Stimulated activated CD8-positive, alpha-beta memory T cell treated with anti-CD3 and anti-CD28 coated beads, Interleukin-12 subunit alpha, Interleukin-12 subunit beta, amount 100 ng/mL, for 4 hours (primary cell): Measurements from ENCODE around the gene NEDD4.
"Not testable (repeated sequence)": the region's sequence is repeated elsewhere in the genome, so short reads cannot be mapped to it uniquely, and the experiment has no call there.

Experiments
- DNase-seq: peaks from one replicate; pipeline ENCODE4 v3.0.0-alpha.2; 2020; ENCODE audit warnings: low read depth

Gene NEDD4

DNA sequence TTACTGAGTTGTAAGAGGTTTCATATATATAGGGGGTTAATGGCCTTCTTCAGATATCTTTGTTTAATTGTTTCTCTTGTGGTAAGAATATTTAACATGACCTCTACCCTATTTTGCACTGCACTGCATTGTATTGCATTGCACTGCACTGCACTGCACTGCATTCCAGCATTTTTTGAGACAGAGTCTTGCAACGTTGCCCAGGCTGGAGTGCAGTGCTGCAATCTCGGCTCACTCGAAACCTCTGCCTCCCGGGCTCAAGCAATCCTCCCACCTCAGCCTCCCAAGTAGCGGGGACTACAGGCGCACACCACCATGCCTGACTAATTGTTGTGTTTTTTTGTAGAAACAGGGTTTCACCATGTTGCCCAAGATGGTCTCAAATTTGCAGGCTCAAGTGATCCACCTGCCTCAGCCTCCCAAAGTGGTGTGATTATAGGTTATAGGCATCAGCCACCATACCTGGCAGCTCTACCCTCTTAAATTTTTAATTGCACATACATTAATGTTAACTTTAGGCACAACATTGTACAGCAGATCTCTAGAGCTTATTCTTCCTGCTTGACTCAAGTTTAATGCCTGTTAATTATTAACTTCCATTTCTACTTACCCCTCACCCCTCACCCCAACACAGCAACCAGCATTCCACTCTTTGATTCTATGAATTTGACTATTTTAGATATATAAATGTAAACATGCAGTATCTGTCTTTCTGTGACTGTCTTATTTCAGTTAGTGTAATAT, 38.4 kb downstream of the NEDD4 start:
- no peak for DNase-seq

DNA sequence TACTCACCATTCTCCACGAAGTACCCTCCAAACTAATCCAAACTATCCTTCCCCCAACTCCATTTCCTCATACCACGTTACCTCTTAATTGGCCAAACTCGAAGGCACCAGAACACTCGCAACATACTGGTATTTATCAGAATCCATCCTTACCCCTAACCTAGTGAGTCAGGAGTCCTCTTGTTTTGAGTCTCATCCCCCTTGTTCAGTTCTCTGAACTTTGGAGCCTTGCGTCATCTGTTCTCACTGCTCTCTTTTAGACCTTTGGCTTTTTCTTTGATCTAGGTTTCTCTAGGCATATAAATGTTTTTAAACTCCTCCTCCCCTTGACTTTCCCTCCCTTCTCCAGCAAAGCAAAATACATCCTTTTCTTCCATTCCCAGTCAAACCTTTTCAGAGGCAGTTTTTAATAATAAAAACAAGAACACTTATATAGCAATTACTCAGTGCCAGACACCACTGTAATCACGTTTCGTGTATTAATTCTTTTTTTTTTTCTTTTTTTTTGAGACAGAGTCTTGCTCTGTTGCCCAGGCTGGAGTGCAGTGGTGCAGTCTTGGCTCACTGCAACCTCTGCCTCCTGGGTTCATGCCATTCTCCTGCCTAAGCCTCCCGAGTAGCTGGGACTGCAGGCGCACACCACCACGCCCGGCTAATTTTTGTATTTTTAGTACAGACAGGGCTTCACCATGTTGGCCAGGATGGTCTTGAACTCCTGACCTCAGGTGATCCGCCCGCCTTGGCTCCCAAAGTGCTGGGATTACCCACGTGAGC, 40.7 kb downstream of the NEDD4 start:
- DNase-seq: not testable (repeated sequence)

DNA sequence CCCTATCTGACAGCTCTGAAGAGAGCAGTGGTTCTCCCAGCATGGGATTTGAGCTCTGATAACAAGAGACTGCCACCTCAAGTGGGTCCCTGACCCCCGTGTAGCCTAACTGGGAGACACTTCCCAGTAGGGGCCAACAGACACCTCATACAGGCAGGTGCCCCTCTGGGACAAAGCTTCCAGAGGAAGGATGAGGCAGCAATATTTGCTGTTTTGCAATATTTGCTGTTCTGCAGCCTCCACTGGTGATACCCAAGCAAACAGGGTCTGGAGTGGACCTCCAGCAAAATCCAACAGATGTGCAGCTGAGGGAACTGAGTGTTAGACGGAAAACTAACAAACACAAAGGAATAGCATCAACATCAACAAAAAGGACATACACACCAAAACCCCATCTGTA, 48.8 kb downstream of the NEDD4 start:
- not testable (repeated sequence) for DNase-seq

DNA sequence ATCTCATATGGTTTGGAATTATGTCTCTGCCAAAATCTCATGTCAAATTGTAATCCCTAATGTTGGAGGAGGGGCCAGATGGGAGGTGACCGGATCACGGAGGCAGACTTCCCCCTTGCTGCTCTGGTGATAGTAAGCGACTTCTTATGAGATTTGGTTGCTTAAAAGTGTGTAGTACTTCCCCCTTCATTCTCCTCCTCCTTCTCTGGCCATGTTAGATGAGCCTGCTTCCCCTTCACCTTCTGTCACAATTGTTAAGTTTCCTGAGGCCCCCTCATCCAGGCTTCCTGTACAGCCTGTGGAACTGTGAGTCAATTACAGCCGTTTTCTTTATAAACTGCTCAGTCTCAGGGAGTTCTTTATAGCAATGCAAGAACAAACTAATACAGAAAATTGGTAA, 51.1 kb downstream of the NEDD4 start:
- DNase-seq: no peak

DNA sequence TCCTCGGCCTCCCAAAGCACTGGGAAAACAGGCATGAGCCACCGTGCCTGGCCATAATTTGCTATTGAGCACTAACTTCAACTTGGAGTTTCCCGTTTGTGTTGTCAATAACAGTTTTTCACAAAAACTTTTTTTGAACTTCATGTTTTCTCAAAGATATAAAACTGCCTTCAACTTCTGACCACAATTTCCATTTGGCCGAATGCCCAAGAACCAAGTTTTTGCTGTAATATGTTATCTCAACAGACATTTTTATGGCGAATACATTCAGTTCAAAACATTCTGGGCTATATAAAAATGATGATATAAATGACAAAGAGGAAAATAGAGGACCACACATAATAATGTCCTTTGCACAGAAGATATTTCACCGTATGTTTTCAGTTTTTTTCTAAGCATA, 56.4 kb downstream of the NEDD4 start:
- no peak for DNase-seq

DNA sequence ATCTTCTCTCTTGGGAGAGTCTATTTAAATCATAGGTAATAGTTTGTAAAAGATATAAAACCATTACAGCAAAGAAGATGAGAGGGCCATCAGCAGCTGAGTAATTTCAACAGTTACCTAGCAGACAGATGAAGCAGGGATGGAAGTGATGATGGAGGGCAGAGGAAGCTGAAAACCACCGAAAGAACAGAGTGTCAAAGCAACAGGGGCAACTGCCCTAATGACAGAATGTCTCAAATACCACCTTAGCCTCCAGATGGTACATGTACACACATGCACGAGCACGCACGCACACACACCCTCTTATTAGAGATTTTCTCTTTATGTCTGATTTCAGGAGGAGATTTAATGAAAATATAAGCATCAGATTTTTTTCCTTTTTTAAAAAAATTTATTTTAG, 64.5 kb downstream of the NEDD4 start:
- DNase-seq: no peak

DNA sequence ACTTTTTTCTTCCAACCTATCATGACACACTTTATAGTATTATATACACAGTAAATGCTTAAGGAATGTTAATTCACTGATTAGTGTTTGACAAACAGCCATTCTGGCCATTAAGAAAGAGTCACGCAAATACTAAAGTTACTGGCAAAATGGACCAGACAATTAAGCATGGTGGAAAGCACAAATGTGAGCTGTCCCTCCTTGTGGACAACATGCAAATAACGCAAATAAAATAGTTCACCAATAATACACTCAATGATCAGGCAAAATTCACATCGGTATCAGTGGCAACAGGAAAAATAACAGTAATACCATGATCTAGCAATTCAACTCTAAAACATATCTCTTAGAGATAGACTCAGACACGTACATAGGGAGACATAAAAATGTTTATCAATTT, 71.7 kb downstream of the NEDD4 start:
- DNase-seq: no peak

DNA sequence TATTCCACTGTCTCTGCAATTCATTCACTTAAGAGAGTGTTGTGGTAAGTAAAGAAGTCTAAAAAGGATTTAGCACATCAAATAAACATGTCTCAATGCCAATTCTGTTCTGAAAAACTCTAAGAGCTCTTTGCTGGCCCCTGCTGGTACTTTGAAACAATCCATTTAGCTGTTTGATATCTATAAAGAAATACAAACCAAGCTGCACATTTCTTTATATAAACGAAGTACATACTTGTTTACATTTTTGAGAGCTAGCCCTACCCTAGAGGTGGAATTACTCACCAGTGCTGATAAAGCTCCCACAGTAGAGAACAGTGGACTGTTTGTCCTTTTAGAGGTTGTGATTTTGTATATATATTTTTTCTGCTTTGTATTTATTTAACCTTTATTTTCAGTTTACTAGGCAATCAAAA, 75.5 kb downstream of the NEDD4 start:
- DNase-seq: no peak

DNA sequence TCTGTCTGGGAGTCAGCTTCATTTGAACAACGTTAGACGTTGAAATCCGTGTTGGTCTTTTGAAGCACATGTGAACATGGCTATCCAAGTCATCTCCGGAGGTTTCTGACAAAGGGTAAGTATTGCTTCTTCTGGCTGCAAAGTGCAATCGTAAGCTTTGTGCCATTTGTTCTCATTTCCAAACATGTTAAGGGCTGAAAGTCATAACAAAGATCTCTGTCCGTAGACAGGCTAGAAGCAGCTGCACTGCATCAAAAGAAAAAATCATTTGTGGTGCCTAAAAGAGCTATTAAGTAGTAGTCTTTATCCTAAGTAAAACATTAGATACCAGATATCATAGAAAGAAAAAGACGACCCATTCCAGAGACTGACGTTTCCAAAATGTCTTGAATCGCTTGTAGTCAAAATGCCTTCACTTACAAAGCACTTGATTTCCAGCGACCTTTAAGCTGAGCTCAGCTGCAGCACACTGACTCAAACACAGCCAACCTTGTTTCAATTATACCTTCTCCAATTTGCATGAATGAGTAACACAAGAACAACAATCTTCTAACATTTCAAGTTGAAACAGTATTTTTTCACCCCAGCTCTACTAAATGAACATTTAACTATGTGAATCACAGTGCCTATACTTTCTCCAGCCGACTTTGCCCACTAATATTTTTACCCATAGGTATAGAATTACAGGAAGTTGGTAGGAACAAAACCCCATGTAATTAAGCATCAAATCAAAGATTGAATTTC, 76.6 kb downstream of the NEDD4 start:
- no peak for DNase-seq

DNA sequence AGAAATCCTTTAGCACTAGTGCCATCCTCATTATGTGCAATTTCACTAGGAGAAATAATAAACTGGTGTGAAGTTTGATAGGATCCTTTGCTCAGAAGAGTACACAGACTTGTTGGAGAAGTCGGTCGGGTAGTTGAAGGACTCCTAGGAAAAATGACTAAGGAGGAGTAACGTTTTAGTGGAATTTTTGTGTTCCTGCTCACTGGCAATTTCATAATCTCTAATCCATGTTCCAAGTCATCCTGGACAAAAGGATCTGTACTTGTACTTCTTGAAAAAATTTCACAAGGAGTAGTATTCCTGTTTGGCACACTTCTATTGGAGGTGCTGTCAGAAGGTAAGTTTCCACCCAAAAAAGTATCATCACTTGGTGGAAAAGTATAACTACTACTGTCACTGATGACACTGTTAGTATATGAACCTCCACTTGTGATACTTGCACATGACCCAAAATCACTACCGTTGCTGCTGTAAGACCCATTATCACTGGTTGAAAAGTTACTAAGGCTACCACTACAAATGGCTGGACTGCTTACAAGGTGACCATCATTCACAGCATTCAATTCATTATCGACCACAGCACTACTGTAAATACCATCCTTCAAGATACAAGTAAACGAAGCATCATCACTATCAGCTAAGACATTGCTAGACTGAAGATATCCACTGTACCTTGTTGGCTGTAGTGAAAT, 77.4 kb downstream of the NEDD4 start:
- DNase-seq: no peak

DNA sequence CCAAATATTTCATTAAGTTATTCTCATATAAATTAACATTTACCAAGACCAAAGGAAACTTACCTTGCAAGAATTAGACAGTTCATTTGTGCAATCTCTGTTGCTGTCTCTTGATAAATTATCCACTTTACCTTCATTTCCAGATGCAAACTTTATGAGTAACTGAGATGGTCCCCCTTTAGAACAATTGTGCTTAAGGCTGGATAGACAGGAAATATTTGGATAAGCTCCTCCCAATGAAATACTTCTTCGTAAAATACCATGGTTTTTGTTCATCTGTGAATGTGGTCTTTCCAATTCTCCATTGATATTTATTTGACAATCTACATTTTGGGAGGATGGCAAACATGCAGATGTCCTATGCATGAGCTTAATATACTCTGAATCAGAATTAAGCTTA, 78.2 kb downstream of the NEDD4 start:
- no peak for DNase-seq

DNA sequence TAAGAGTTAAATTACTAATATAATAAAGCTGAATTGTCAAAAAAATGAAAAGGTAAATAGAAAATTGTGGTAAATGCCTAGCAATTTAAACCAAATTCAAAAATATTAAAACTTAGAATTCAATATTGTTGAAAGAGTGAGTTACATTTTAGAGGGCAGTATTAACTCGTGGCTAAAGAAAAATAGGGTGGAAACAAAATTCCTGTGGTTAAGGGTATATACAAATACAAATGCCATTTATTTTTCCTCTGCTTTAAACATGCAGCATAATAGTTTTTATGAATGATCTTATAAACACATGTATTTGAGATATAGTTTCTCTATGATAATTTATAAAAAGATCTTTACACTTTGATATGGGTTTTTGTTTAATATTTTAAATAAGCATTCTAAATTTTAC, 79.0 kb downstream of the NEDD4 start:
- DNase-seq: no peak

DNA sequence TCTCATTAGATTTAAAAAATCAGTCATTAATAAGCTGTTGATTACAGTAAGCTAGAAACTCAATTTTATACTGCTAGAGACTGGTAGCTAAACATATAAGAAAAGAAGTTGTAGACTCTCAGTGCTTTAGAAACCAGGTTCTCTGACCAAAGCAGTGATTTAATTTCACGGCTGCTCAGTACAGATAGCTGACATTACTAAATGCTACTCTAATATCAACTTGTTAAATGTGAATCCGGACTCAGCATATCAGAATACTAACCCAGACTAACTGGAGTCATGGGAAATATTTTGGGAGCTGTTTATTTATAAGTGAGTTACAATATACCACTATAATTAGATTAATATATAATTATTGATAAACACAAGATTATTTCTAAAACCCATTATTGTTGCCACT, 80.4 kb downstream of the NEDD4 start:
- no peak for DNase-seq

DNA sequence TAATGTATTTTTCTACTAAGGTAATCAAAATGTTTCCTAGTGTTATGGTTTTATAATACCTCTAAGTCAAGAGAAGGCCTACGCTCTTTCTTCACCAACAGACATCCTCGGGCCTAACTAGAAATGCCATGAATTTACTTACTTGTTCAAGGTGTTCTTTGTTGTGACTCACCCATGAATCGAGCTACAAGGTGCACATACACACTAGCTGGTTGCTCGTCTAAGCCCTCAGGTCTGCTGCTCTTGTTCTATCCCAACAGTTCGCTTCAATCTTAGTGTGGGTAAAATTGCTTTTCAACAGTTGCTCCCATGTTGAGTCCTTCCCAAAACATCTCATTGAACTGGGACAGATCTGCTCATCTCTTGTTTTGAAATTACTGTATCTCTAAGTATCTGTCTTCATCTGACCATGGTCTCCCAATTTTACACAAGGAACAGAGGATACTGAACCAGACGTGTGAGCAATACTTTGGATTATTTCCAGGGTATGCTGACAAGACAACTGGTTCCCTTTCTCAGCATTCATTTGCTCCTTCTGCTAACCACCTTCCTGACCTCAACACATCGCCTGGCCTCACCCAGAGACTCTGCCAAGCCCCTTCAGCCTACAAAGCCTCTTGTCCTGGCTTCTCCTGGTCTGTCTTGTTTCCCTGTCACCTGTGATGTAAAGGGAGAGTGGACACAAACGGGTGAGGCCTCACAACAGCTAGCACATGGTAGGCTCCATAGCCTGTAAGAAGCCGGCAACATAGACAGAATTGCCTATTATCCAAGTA, 84.2 kb downstream of the NEDD4 start:
- DNase-seq: no peak

DNA sequence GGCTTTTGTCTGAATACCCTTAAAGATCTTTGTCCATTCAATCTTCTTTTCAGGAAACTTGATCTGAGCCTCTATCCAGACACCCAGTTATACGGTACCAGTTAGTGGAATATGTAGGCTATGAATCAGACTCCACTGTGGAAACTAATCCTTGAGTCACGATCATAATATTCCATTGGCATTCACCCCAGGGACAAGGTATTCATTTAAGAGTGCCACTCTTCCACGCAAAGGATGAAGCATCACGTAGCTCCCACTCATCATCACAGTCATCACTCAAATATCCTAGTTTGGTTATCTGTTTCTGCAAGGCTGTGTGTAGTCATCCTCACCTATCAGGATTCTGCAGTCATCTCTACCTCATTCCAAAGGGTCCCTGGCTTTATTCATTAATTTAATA, 85.6 kb downstream of the NEDD4 start:
- no peak for DNase-seq

DNA sequence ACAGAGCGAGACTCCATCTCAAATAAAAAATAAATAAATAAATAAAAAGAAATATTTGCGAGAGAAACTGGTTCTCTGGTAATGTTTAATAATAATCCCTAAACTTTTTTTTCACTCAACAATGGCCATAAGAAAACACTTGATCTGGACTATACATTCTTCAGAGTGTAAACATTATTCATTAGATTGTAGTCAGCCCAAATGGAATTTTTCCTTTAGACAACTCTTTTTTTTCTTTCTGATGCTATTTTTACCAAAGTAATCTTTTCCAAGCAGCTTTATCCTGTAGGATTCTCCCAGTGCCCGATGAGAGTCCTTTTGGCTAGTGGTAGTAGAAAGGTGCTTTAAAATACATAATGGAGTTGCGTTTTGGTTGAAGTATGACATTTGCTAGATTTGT, 90.4 kb downstream of the NEDD4 start:
- no peak for DNase-seq

DNA sequence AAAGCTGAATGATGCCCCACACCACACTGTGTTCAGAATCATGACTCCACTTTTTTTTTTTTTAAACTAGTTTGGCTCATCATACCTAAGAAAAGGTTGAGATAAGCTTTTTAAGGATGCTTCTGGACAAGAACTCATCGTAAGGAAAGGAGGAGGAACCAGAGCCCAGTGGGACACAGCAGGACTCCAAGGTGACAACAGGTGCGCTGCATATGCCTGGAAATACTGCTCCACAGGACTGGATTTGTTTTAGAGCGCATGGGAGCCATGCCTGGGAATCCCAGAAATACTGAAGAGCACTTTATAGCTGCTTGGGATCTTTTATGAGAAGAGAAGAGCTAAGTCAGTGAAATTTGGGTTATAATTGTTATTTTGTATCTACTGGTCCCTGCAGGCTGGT, 93.4 kb downstream of the NEDD4 start:
- no peak for DNase-seq

DNA sequence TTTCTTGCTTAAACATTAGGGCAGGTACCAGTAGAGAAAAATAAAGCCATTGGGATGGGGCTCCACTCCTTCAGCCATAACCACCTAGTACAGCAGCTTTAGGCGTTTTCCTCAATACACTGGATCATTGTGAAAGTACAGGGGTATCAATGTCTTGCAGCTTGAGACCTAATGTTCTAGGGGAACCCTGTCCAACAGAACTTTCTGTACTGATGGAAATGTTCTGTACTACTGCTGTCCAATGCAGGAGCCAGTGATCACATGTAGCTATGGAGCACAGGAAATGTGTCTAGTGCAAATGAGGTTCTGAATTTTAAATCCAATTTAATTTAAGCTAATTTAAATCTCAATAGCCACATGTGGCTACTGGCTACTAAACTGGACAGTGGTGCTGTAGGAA, 93.9 kb downstream of the NEDD4 start:
- no peak for DNase-seq

DNA sequence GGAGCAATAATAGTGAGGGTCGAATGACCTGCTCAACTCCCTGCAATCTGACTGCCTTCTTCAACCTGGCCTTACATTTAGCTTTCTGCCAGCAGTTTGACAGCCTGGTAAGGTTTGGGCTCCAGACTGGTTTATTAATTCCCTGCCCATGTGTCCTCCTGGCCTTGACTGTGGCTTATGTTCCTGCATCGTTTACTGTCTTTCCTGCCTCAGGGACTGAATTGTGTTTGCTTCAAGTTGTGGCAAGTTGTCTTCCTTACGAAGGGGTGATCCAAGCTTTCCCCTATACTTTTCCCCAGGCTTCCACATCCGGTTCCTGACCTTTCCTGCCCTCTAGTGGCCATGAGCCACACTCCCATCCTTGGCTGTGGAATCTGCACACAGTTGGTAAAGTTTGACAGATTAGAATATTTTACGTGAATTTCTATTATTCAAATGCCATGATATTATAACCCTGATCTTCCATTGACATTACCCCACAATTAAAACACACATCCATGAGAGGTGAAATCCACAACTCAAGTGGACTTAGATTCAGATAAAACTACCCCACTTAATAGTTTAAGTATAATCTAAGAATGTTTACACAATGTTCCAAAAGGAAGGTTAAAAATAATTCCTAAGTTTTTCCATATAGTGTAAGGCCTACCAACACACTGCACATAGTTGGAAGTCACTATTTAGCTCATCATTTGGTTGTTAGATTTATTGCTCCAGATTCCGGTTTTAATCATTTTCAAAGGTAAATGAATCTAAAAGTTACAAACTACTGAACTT, 95.7 kb downstream of the NEDD4 start:
- DNase-seq: no peak

DNA sequence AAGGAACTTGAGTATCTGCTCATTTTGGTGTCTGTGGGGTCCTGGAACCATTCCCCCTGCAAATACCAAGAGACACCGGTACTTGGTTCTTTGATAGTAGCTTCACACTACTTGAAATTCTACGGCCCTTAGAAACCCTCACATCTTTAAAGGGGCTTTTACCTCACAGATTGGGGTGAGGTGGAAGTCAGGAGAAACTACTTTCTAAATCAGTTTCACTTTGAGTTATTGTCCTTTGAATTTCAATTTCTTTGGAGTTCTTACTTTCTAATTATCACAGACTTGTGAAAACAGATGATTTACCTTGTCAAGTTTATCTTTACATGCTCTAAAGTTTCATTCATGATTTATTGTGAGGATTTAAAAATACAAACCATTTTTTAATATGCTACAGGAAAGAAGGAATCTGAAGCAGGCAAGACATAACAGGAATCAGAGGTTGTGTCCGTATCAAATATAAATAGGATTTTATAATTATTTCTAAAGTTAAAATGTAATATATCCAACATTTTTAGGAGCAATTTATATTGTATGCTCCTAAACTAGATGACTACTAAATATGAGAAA, 98.9 kb downstream of the NEDD4 start:
- DNase-seq: no peak

DNA sequence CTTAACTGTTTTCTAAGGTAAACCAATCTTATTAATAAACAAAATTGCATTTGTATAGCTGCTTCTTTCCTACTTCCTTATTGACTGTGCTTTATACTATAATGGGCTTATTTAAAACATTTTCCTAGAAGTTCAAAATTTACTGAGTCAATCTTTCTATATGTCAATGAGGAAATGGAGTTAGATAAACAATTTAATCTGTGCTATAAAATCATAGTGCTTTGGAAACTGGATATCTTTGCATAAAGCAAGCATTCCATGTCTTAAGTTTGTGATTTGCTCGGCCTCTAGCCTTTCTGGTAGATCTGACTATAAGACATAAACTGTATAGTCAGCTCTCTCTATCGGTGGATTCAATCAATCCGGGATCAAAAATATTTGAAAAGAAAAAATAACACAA, 99.6 kb downstream of the NEDD4 start:
- no peak for DNase-seq
